Esophagus squamous epithelium (tissue), 5 donors: ENCODE measurements around the gene COL4A2. TPM values are rescaled to one million over a fixed set of nuclear protein-coding genes. Genes with fewer than 3 reads are reported as not detected.

ENCODE experiments used
- DNase-seq: peaks from one replicate; lab custom pipeline; 2025; lab: John Stamatoyannopoulos, UW
- H3K27ac ChIP-seq, 4 donors: fragments of 200-600 bp; sonication (generic); one replicate each; pipeline ENCODE4 v1.5.1; 2016 to 2019; ENCODE audit warnings: mild to moderate bottlenecking in 1 of 4
- H3K27me3 ChIP-seq, 4 donors: fragments of 200-600 bp; sonication (generic); 1 replicate in 3 of 4; 2 replicates in 1 of 4; pipeline versions ENCODE4 v1.5.1 to v1.6.0; 2017 to 2021; ENCODE audit warnings: antibody characterized with exemption in 1 of 4
- H3K36me3 ChIP-seq, 3 donors: fragments of 200-600 bp; sonication (generic); one replicate each; pipeline ENCODE4 v1.5.1; 2016 to 2019
- H3K4me1 ChIP-seq, 3 donors: fragments of 200-600 bp; sonication (generic); one replicate each; pipeline ENCODE4 v1.5.1; 2017 to 2019
- H3K4me3 ChIP-seq, 4 donors: fragments of 200-600 bp; sonication (generic); 1 replicate in 3 of 4; 2 replicates in 1 of 4; pipeline ENCODE4 v1.5.1; 2016 to 2019; ENCODE audit warnings: mild to moderate bottlenecking in 2 of 4, moderate library complexity in 1 of 4
- H3K9me3 ChIP-seq, 3 donors: fragments of 200-600 bp; sonication (generic); one replicate each; pipeline ENCODE4 v1.5.1; 2016 to 2019
- CTCF ChIP-seq, 6 experiments: fragments of 450-650 bp in 4 of 6; fragments of 200-600 bp in 2 of 6; sonication (generic) in 2 of 6; IDR thresholded peaks; one replicate each; pipeline ENCODE4 v1.5.1; 2016 to 2019; ENCODE audit warnings: antibody characterized with exemption in 6 of 6, mild to moderate bottlenecking in 4 of 6, moderate library complexity in 4 of 6
- POLR2A ChIP-seq, 4 donors: fragments of 450-650 bp; IDR thresholded peaks; one replicate each; pipeline ENCODE4 v1.6.1; 2017; ENCODE audit warnings: antibody characterized with exemption in 4 of 4, mild to moderate bottlenecking in 4 of 4, moderate library complexity in 3 of 4
- WGBS, 2 donors: methylation state at CpG; one replicate each; pipeline ENCODE4 v1.1.5; 2018; 5-methylcytosine and 5-hydroxymethylcytosine counted together
- intact Hi-C: fragments of 100-400 bp; cut with DNase I; formaldehyde crosslinking; loops from one replicate; pipeline ENCODE4 v1.15.0; 2022
- total RNA-seq, 4 donors: library from RNA; depleted of rRNA; stranded (reverse); fragments of >200 nt; gene quantifications; one replicate each; pipeline ENCODE4 v1.1.0, GENCODE V29; 2016
- donor health status: DM: yes; HTN: yes; CAD: no.

COL4A2 gene
- total RNA-seq, 4 donors from 2014 or later, result 11.9 to 102 (median 43.5) TPM

DNA sequence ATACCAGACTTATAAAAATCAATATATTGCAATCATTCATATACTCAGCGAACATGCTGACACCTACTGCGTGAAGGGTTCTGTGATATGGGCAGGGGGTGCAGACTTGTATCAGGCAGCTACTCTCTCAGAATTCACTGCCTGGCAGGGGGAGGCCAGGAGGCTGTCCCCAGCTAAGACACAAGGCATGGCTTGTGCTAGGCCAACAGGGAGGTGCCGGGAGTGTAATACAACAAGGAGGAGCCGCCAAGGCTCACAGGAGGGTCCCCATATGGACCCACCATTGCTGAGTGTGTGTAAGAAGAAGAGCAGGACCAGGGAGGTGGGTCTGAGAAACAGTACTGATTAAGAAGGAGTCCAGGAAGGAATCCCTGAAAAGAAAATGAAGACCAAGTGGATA is 97.2 kb downstream of the COL4A2 start:
- Histone ChIP-seq H3K9me3 (no peaks in the 10 kb centered on the region), H3K27me3 (no peaks in the 10 kb centered on the region), H3K27ac (peak overlapping the region in 2 of 4 donors; percentile 7 to 22), H3K4me3 (no peak overlapping the region), H3K4me1 (peaks cover 0 to 62% (median 13%) of the 10 kb centered on the region in 3 donors), H3K36me3 (no peaks in the 10 kb centered on the region)
- DNase-seq, result no peak
- TF ChIP-seq CTCF (IDR thresholded peaks at IDR 0.05) (no peak), POLR2A (IDR thresholded peaks at IDR 0.05) (no peak)
- 80 to 91% methylated on average over 2 to 4 of the region's 4 CpGs for WGBS, 2 donors
- intact Hi-C loops, result no loop called here

GRCh38 chr13:110405597-110406450 is 98.7 kb downstream of the COL4A2 start:
- H3K9me3 ChIP-seq, result no peaks in the 10 kb centered on the region
- WGBS, 2 donors, result 62 to 87% methylated on average over 11 to 12 of the region's 12 CpGs
- intact Hi-C loops, result no loop called here
- no peak for TF ChIP-seq CTCF (IDR thresholded peaks at IDR 0.05)
- no peak for TF ChIP-seq POLR2A (IDR thresholded peaks at IDR 0.05)
- H3K27ac ChIP-seq, result peak overlapping the region in 3 of 4 donors; percentile 65 to 70 (median 70)
- DNase-seq, result no peak
- no peaks in the 10 kb centered on the region for H3K27me3 ChIP-seq
- H3K4me3 ChIP-seq, result no peak overlapping the region
- H3K4me1 ChIP-seq, result peaks cover 0 to 62% (median 20%) of the 10 kb centered on the region in 3 donors
- H3K36me3 ChIP-seq, result no peaks in the 10 kb centered on the region

GRCh38 chr13:110407021-110407420 is 99.9 kb downstream of the COL4A2 start:
- H3K4me3 ChIP-seq, result no peak overlapping the region
- H3K4me1 ChIP-seq, result peaks cover 0 to 70% (median 28%) of the 10 kb centered on the region in 3 donors
- intact Hi-C loops, result no loop called here
- H3K27ac ChIP-seq, result peak overlapping the region in 3 of 4 donors; percentile 70 to 79 (median 70)
- H3K9me3 ChIP-seq, result no peaks in the 10 kb centered on the region
- TF ChIP-seq CTCF (IDR thresholded peaks at IDR 0.05) (no peak), POLR2A (IDR thresholded peaks at IDR 0.05) (no peak)
- H3K36me3 ChIP-seq, result no peaks in the 10 kb centered on the region
- no peaks in the 10 kb centered on the region for H3K27me3 ChIP-seq
- 84 to 95% methylated on average over 6 to 14 of the region's 14 CpGs for WGBS, 2 donors
- DNase-seq, result no peak

DNA sequence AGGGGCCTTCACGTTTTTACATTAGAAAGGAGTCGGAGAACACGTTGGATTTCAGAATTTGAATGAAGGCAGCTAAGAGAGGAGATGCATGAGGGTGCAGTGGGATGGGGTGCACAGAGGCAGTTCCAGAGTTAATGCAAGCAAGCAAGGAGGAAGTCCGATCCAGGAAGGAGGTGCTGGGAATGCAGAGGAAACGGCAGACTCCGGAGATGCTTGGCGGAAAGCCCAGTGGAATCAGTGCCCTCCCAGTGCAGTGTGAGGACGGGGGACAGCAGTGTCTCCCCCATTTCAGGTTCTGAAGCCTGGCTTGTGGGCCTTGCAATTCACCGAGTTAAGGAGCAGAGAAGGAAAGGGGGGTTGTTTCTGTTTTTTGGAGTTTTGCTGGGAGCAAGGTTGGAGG is 100.4 kb downstream of the COL4A2 start:
- Histone ChIP-seq H3K36me3 (no peaks in the 10 kb centered on the region), H3K27ac (peak overlapping the region in 3 of 4 donors; percentile 70 to 79 (median 70)), H3K4me1 (peaks cover 0 to 70% (median 29%) of the 10 kb centered on the region in 3 donors), H3K4me3 (no peak overlapping the region), H3K9me3 (no peaks in the 10 kb centered on the region), H3K27me3 (no peaks in the 10 kb centered on the region)
- DNase-seq, result no peak
- 44 to 48% methylated on average over 9 of the region's 9 CpGs for WGBS, 2 donors
- intact Hi-C loops, result no loop called here
- no peak for TF ChIP-seq CTCF (IDR thresholded peaks at IDR 0.05)
- TF ChIP-seq POLR2A (IDR thresholded peaks at IDR 0.05), result no peak

GRCh38 chr13:110408286-110408685 is 101.2 kb downstream of the COL4A2 start:
- H3K4me1 ChIP-seq, result peaks cover 0 to 77% (median 35%) of the 10 kb centered on the region in 3 donors
- TF ChIP-seq CTCF (IDR thresholded peaks at IDR 0.05) (no peak), POLR2A (IDR thresholded peaks at IDR 0.05) (no peak)
- intact Hi-C loops, result no loop called here
- peak overlapping the region in 3 of 4 donors; percentile 70 to 79 (median 70) for H3K27ac ChIP-seq
- no peaks in the 10 kb centered on the region for H3K27me3 ChIP-seq
- no peaks in the 10 kb centered on the region for H3K9me3 ChIP-seq
- WGBS, 2 donors, result 63 to 83% methylated on average over 2 to 8 of the region's 12 CpGs
- no peak overlapping the region for H3K4me3 ChIP-seq
- DNase-seq, result no peak
- H3K36me3 ChIP-seq, result no peaks in the 10 kb centered on the region
